HEK293 (cell line): ENCODE results near the gene IL33.

Experiments
- CTCF ChIA-PET: fragments of 350-600 bp; formaldehyde crosslinking; extraction: SDS; loops from one replicate; lab custom pipeline; 2021; ENCODE audit warnings: antibody characterized with exemption; lab: Yijun Ruan, JAX
- POLR2A ChIA-PET: fragments of 300-600 bp; formaldehyde crosslinking; extraction: SDS; loops from one replicate; lab custom pipeline; 2020; ENCODE audit warnings: antibody characterized with exemption, inconsistent platforms; lab: Yijun Ruan, JAX
- H3K27ac ChIP-seq: fragments of 200-500 bp; sonication (Bioruptor generic); 2 replicates; pipeline ENCODE4 v1.5.1; 2014; ENCODE audit warnings: low read depth, low read length, control low read depth, inconsistent platforms; ENCODE audit errors: extremely low read depth
- H3K36me3 ChIP-seq, 2 experiments: fragments of 200-500 bp in 1 of 2; sonication (Bioruptor generic) in 1 of 2; 1 replicate in 1 of 2; 2 replicates in 1 of 2; pipeline ENCODE4 v1.5.1; 2014 to 2017; ENCODE audit warnings: inconsistent platforms in 2 of 2, low read length in 2 of 2; ENCODE audit not compliant: control insufficient read depth in 2 of 2, insufficient read depth in 1 of 2
- H3K4me1 ChIP-seq: fragments of 200-500 bp; sonication (Bioruptor generic); 2 replicates; pipeline ENCODE4 v1.5.1; 2014; ENCODE audit warnings: mild to moderate bottlenecking, low read length, inconsistent platforms; ENCODE audit not compliant: control insufficient read depth, insufficient read depth
- H3K4me3 ChIP-seq: 2 replicates; pipeline ENCODE4 v1.5.1; 2011; ENCODE audit warnings: low read depth, mild to moderate bottlenecking, control low read depth, low read length, moderate library complexity
- H3K9me3 ChIP-seq: fragments of 200-500 bp; sonication (Bioruptor generic); 2 replicates; pipeline ENCODE4 v1.5.1; 2014; ENCODE audit warnings: low read depth, low read length, inconsistent platforms; ENCODE audit not compliant: control insufficient read depth, insufficient read depth
- CTCF ChIP-seq: fragments of 450-650 bp; formaldehyde crosslinking; IDR thresholded peaks from 2 replicates; pipeline ENCODE4 v1.5.1; 2016; ENCODE audit warnings: missing biosample characterization, missing genetic modification characterization
- GLI4 ChIP-seq: fragments of 450-650 bp; formaldehyde crosslinking; IDR thresholded peaks from 2 replicates; pipeline ENCODE4 v1.5.1; 2016; ENCODE audit warnings: missing biosample characterization, missing genetic modification characterization
- HOXA7 ChIP-seq: sonication (generic); formaldehyde crosslinking; IDR thresholded peaks from 2 replicates; pipeline ENCODE4 v1.8.1; 2022; ENCODE audit warnings: missing genetic modification reagents, borderline replicate concordance
- PBX3 ChIP-seq: sonication (generic); formaldehyde crosslinking; IDR thresholded peaks from 2 replicates; pipeline ENCODE4 v1.8.1; 2022; ENCODE audit warnings: mild to moderate bottlenecking, moderate library complexity, missing genetic modification reagents
- PRDM1 ChIP-seq: fragments of 450-650 bp; formaldehyde crosslinking; IDR thresholded peaks from 2 replicates; pipeline ENCODE4; 2016; ENCODE audit warnings: missing biosample characterization, missing genetic modification characterization
- PRDM4 ChIP-seq: fragments of 450-650 bp; formaldehyde crosslinking; IDR thresholded peaks from 2 replicates; pipeline ENCODE4 v1.5.1; 2017; ENCODE audit warnings: missing biosample characterization, missing genetic modification characterization
- TCF7L2 ChIP-seq: IDR thresholded peaks from 2 replicates; pipeline ENCODE4 v1.6.1; 2011; ENCODE audit warnings: low read depth, mild to moderate bottlenecking, inconsistent platforms, low read length, moderate library complexity, borderline replicate concordance
- ZFP69B ChIP-seq: fragments of 450-650 bp; formaldehyde crosslinking; IDR thresholded peaks from 2 replicates; pipeline ENCODE4 v1.5.1; 2016; ENCODE audit warnings: missing biosample characterization, missing genetic modification characterization
- ZNF138 ChIP-seq: fragments of 450-650 bp; formaldehyde crosslinking; IDR thresholded peaks from 2 replicates; pipeline ENCODE4 v1.5.1; 2016; ENCODE audit warnings: missing biosample characterization, missing genetic modification characterization, borderline replicate concordance
- ZNF18 ChIP-seq: fragments of 450-650 bp; formaldehyde crosslinking; IDR thresholded peaks from 2 replicates; pipeline ENCODE4 v1.5.1; 2016; ENCODE audit warnings: missing biosample characterization, missing genetic modification characterization
- ZNF239 ChIP-seq: fragments of 450-650 bp; formaldehyde crosslinking; IDR thresholded peaks from 2 replicates; pipeline ENCODE4 v1.5.1; 2016; ENCODE audit warnings: missing biosample characterization, missing genetic modification characterization
- ZNF354C ChIP-seq: fragments of 450-650 bp; formaldehyde crosslinking; IDR thresholded peaks from 2 replicates; pipeline ENCODE4 v1.5.1; 2016; ENCODE audit warnings: missing biosample characterization, missing genetic modification characterization, low read depth, borderline replicate concordance
- ZNF510 ChIP-seq: fragments of 450-650 bp; formaldehyde crosslinking; IDR thresholded peaks from 2 replicates; pipeline ENCODE4 v1.5.1; 2018; ENCODE audit warnings: mild to moderate bottlenecking, missing genetic modification characterization, missing biosample characterization; ENCODE audit not compliant: insufficient replicate concordance
- ZNF530 ChIP-seq: fragments of 450-650 bp; formaldehyde crosslinking; IDR thresholded peaks from 2 replicates; pipeline ENCODE4 v1.5.1; 2016; ENCODE audit warnings: low read depth, missing biosample characterization, missing genetic modification characterization
- ZNF580 ChIP-seq: fragments of 450-650 bp; formaldehyde crosslinking; IDR thresholded peaks from 2 replicates; pipeline ENCODE4 v1.5.1; 2016; ENCODE audit warnings: missing biosample characterization, missing genetic modification characterization
- ZNF629 ChIP-seq: fragments of 450-650 bp; formaldehyde crosslinking; IDR thresholded peaks from 2 replicates; pipeline ENCODE4 v1.5.1; 2017; ENCODE audit warnings: missing biosample characterization, missing genetic modification characterization
- ZNF645 ChIP-seq: fragments of 450-650 bp; formaldehyde crosslinking; IDR thresholded peaks from 2 replicates; pipeline ENCODE4; 2016; ENCODE audit warnings: missing biosample characterization, missing genetic modification characterization
- ZNF654 ChIP-seq: fragments of 450-650 bp; formaldehyde crosslinking; IDR thresholded peaks from 2 replicates; pipeline ENCODE4 v1.5.1; 2016; ENCODE audit warnings: low read depth, missing biosample characterization, missing genetic modification characterization
- ZNF701 ChIP-seq: fragments of 450-650 bp; formaldehyde crosslinking; IDR thresholded peaks from 2 replicates; pipeline ENCODE4 v1.5.1; 2016; ENCODE audit warnings: missing biosample characterization, missing genetic modification characterization
- ZSCAN5A ChIP-seq: fragments of 450-650 bp; formaldehyde crosslinking; IDR thresholded peaks from 2 replicates; pipeline ENCODE4 v1.5.1; 2016; ENCODE audit warnings: missing biosample characterization, missing genetic modification characterization

The IL33 gene

GRCh38 chr9:6216951-6217350 is 1.3 kb downstream of the IL33 start:
- Histone ChIP-seq H3K27ac (no peak overlapping the region), H3K4me3 (no peak overlapping the region), H3K9me3 (no peaks in the 10 kb centered on the region)
- TF ChIP-seq CTCF (tag by site-specific recombination) (no peak), ZNF18 (tag by site-specific recombination) (no peak), PRDM4 (tag by site-specific recombination) (no peak), ZNF654 (tag by site-specific recombination) (no peak)
- TF ChIP-seq, all 188 proteins: peak for 0
- H3K4me1 ChIP-seq = peaks cover 12% of the 10 kb centered on the region; the same call in 1 of the 2 replicates
- POLR2A ChIA-PET = no interaction called here
- CTCF ChIA-PET = no interaction called here
- no peaks in the 10 kb centered on the region for H3K36me3 ChIP-seq

- H3K27ac ChIP-seq = no peak overlapping the region
- CTCF ChIA-PET = interaction anchor here (0.7 kb wide), 1 partner anchor 13 kb away, joined by 5 read pairs; no protein-coding TSS in a partner anchor
- H3K4me1 ChIP-seq = peaks cover 12% of the 10 kb centered on the region; the same call in 1 of the 2 replicates
- TF ChIP-seq ZNF138 (tag by site-specific recombination) = no peak
- TF ChIP-seq PRDM1 = peak; percentile 53; the same call in 1 of the 2 replicates
- TF ChIP-seq ZNF580 (tag by site-specific recombination) = no peak
- no peak for TF ChIP-seq ZNF239
- no peak for TF ChIP-seq ZNF645
- TF ChIP-seq ZSCAN5A (tag by site-specific recombination) = no peak
- no peak for TF ChIP-seq ZNF701 (tag by site-specific recombination)
- TF ChIP-seq ZFP69B (tag by site-specific recombination) = no peak
- no peaks in the 10 kb centered on the region for H3K36me3 ChIP-seq
- POLR2A ChIA-PET = interaction anchor here (0.6 kb wide), 1 partner anchor 413 kb away, joined by 3 read pairs; no protein-coding TSS in a partner anchor
- no peaks in the 10 kb centered on the region for H3K9me3 ChIP-seq
- no peak overlapping the region for H3K4me3 ChIP-seq
Observed at GRCh38 chr9:6218099-6218502, 2.5 kb downstream of the IL33 start.

GRCh38 chr9:6219040-6219439 is 3.4 kb downstream of the IL33 start:
- Histone ChIP-seq H3K9me3 (no peaks in the 10 kb centered on the region), H3K36me3 (no peaks in the 10 kb centered on the region), H3K27ac (no peak overlapping the region), H3K4me3 (no peak overlapping the region), H3K4me1 (peaks cover 12% of the 10 kb centered on the region; the same call in 1 of the 2 replicates)
- no peak for TF ChIP-seq ZNF530 (tag by site-specific recombination)
- no peak for TF ChIP-seq GLI4
- TF ChIP-seq HOXA7 (CRISPR knock-in tag) = no peak
- no peak for TF ChIP-seq ZNF510 (tag by site-specific recombination)
- no peak for TF ChIP-seq TCF7L2
- no peak for TF ChIP-seq ZNF354C (tag by site-specific recombination)
- no peak for TF ChIP-seq PBX3 (CRISPR knock-in tag)
- TF ChIP-seq ZNF629 (tag by site-specific recombination) = no peak
- ChIA-PET POLR2A (no interaction called here), CTCF (no interaction called here)
